Left ventricle myocardium inferior (tissue), 1 donor: ENCODE results near the gene PRKX. TPM values are rescaled to one million over a fixed set of nuclear protein-coding genes. Genes with fewer than 3 reads are reported as not detected.
"Not testable (repeated sequence)": the region's sequence is repeated elsewhere in the genome, so short reads cannot be mapped to it uniquely, and the experiment has no call there.

ENCODE experiments used
- DNase-seq: peaks from one replicate; pipeline ENCODE4 v3.0.0-alpha.2; 2020
- H3K27ac ChIP-seq: fragments of 200-600 bp; replicated peaks from 2 replicates; pipeline ENCODE4 v1.8.0; 2021
- H3K27me3 ChIP-seq: fragments of 200-600 bp; 2 replicates; pipeline ENCODE4 v1.8.0; 2021; ENCODE audit warnings: low read depth
- H3K36me3 ChIP-seq: fragments of 200-600 bp; 2 replicates; pipeline ENCODE4 v1.8.0; 2021
- H3K4me1 ChIP-seq: fragments of 200-600 bp; 2 replicates; pipeline ENCODE4 v1.8.0; 2021
- H3K4me3 ChIP-seq: fragments of 200-600 bp; 2 replicates; pipeline ENCODE4 v1.8.0; 2021; ENCODE audit warnings: mild to moderate bottlenecking, moderate library complexity
- H3K9me3 ChIP-seq: fragments of 200-600 bp; replicated peaks from 2 replicates; pipeline ENCODE4 v1.8.0; 2021
- CTCF ChIP-seq: fragments of 200-600 bp; IDR thresholded peaks from 2 replicates; pipeline ENCODE4 v1.8.0; 2021; ENCODE audit warnings: antibody characterized with exemption, mild to moderate bottlenecking, borderline replicate concordance
- intact Hi-C: fragments of 100-400 bp; cut with micrococcal nuclease; formaldehyde crosslinking; loops from one replicate; pipeline ENCODE4 v1.11.0; 2022
- total RNA-seq: library from RNA; stranded (reverse); fragmentation: NEBNext Ultra II Directional; extraction: Animal tissue kit (Norgen Biotek cat#: 25700); gene quantifications from one replicate; pipeline ENCODE4 v1.2.1, GENCODE V29; 2021
- donor health status: DM: no; HTN: yes; CAD: no; lungs with severe emphysema.

The PRKX gene
- total RNA-seq, 1 donor from 2014 or later, result 3.7 TPM

GRCh38 chrX:3666975-3667374, 46.5 kb downstream of the PRKX start:
- Histone ChIP-seq H3K4me1 (no peaks in the 10 kb centered on the region), H3K4me3 (no peak overlapping the region), H3K27ac (no peak overlapping the region), H3K36me3 (no peaks in the 10 kb centered on the region), H3K27me3 (no peaks in the 10 kb centered on the region), H3K9me3 (no peaks in the 10 kb centered on the region)
- intact Hi-C loops, result no loop called here
- no peak for TF ChIP-seq CTCF
- DNase-seq, result no peak

- TF ChIP-seq CTCF, result no peak
- DNase-seq, result no peak
- no peaks in the 10 kb centered on the region for H3K27me3 ChIP-seq
- no peaks in the 10 kb centered on the region for H3K4me1 ChIP-seq
- H3K36me3 ChIP-seq, result no peaks in the 10 kb centered on the region
- H3K9me3 ChIP-seq, result no peaks in the 10 kb centered on the region
- intact Hi-C loops, result no loop called here
- H3K4me3 ChIP-seq, result no peak overlapping the region
- H3K27ac ChIP-seq, result no peak overlapping the region
Measured at GRCh38 chrX:3664921-3665320, 48.5 kb downstream of the PRKX start.

GRCh38 chrX:3663576-3664250, 49.7 kb downstream of the PRKX start:
- intact Hi-C loops, H3K4me1 ChIP-seq, H3K27me3 ChIP-seq, H3K36me3 ChIP-seq, H3K27ac ChIP-seq, DNase-seq, H3K9me3 ChIP-seq, H3K4me3 ChIP-seq: not testable (repeated sequence)

DNA sequence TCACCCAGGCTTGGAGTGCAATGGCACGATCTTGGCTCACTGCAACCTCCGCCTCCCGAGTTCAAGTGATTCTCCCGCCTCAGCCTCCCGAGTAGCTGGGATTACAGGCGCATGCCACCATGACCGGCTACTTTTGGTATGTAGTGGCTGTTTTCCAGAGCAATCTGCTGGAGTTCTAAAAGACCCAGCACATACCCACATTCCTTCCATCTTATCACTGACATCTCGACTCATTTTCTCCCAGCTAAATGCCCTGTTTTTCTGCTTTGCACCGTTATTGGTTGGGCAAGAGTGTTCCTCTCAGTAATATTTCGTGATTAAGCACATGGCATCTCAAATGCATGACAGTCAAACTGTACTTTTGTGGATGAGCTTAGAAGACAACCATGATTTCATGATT, 53.7 kb downstream of the PRKX start:
- Histone ChIP-seq H3K9me3 (no peaks in the 10 kb centered on the region), H3K27ac (no peak overlapping the region), H3K4me1 (no peaks in the 10 kb centered on the region), H3K27me3 (no peaks in the 10 kb centered on the region), H3K4me3 (no peak overlapping the region), H3K36me3 (peaks cover under 1% of the 10 kb centered on the region)
- no peak for DNase-seq
- TF ChIP-seq CTCF, result no peak
- intact Hi-C loops, result no loop called here

DNA sequence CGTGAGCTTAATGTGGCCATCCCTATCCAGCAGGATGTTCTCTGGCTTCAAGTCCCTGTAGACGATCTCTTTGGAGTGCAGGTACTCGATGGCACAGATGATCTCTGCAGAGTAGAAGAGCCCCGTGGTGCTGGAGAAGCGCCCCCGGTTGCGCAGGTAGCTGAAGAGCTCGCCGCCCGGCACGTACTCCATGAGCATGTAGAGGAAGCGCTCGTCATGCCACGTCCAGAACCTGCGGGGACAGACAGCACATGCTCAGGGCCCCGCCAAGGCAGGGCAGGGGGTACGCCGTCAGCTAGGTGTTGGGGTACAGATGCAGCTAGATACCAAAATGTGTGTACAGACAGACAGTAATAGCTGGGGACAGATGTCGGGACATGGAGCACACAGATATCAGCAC, 58.3 kb downstream of the PRKX start:
- Histone ChIP-seq H3K27ac (no peak overlapping the region), H3K4me1 (no peaks in the 10 kb centered on the region), H3K36me3 (peaks cover 5% of the 10 kb centered on the region), H3K27me3 (no peaks in the 10 kb centered on the region), H3K4me3 (no peak overlapping the region), H3K9me3 (no peaks in the 10 kb centered on the region)
- intact Hi-C loops, result no loop called here
- no peak for TF ChIP-seq CTCF
- DNase-seq, result no peak

GRCh38 chrX:3653111-3653510, 60.3 kb downstream of the PRKX start:
- no peaks in the 10 kb centered on the region for H3K9me3 ChIP-seq
- H3K36me3 ChIP-seq, result peaks cover 5% of the 10 kb centered on the region
- DNase-seq, result no peak
- H3K4me1 ChIP-seq, result no peaks in the 10 kb centered on the region
- TF ChIP-seq CTCF, result no peak
- intact Hi-C loops, result no loop called here
- H3K27me3 ChIP-seq, result no peaks in the 10 kb centered on the region
- H3K27ac ChIP-seq, result no peak overlapping the region
- no peak overlapping the region for H3K4me3 ChIP-seq
